Rectal smooth muscle tissue (tissue), 1 donor: ENCODE results near the gene KLHDC7B.

ENCODE experiments used
- H3K27ac ChIP-seq: one replicate; pipeline ENCODE4 v1.7.0; 2013; ENCODE audit warnings: low read depth, low read length, inconsistent platforms
- H3K27me3 ChIP-seq: one replicate; pipeline ENCODE4 v1.7.0; 2013; ENCODE audit warnings: low read length; ENCODE audit not compliant: control insufficient read depth, insufficient read depth
- H3K36me3 ChIP-seq: one replicate; pipeline ENCODE4 v1.7.0; 2013; ENCODE audit warnings: low read length; ENCODE audit not compliant: control insufficient read depth, insufficient read depth
- H3K4me1 ChIP-seq: one replicate; pipeline ENCODE4 v1.7.0; 2013; ENCODE audit warnings: low read length; ENCODE audit not compliant: control insufficient read depth, insufficient read depth
- H3K4me3 ChIP-seq: one replicate; pipeline ENCODE4 v1.7.0; 2013; ENCODE audit warnings: low read length
- H3K9ac ChIP-seq: one replicate; pipeline ENCODE4 v1.7.0; 2013; ENCODE audit warnings: low read length

The KLHDC7B gene

GRCh38 chr22:50548040-50548920 lies 2.6 kb downstream of the KLHDC7B start:
- peak overlapping the region; percentile 44 for H3K4me3 ChIP-seq
- no peaks in the 10 kb centered on the region for H3K36me3 ChIP-seq
- H3K27me3 ChIP-seq, result peaks cover 19% of the 10 kb centered on the region
- H3K27ac ChIP-seq, result no peak overlapping the region
- no peaks in the 10 kb centered on the region for H3K4me1 ChIP-seq
- no peak overlapping the region for H3K9ac ChIP-seq

- H3K4me3 ChIP-seq, result peak overlapping the region; percentile 44
Measured at GRCh38 chr22:50548921-50549790, 3.5 kb downstream of the KLHDC7B start.

GRCh38 chr22:50550395-50550794 lies 4.7 kb downstream of the KLHDC7B start:
- H3K4me1 ChIP-seq, result no peaks in the 10 kb centered on the region
- H3K9ac ChIP-seq, result no peak overlapping the region
- peaks cover 19% of the 10 kb centered on the region for H3K27me3 ChIP-seq
- H3K36me3 ChIP-seq, result no peaks in the 10 kb centered on the region
- H3K4me3 ChIP-seq, result no peak overlapping the region
- no peak overlapping the region for H3K27ac ChIP-seq

More at GRCh38 chr22:50548921-50549790, 3.5 kb downstream of the KLHDC7B start:
- peaks cover 19% of the 10 kb centered on the region for H3K27me3 ChIP-seq
- H3K27ac ChIP-seq, result no peak overlapping the region
- H3K9ac ChIP-seq, result no peak overlapping the region
- no peaks in the 10 kb centered on the region for H3K4me1 ChIP-seq
- no peaks in the 10 kb centered on the region for H3K36me3 ChIP-seq

- Histone ChIP-seq H3K27me3 (peaks cover 12% of the 10 kb centered on the region), H3K27ac (no peak overlapping the region), H3K36me3 (no peaks in the 10 kb centered on the region), H3K9ac (no peak overlapping the region), H3K4me3 (no peak overlapping the region), H3K4me1 (no peaks in the 10 kb centered on the region)
Measured at GRCh38 chr22:50551160-50551752, 5.6 kb downstream of the KLHDC7B start.

- Histone ChIP-seq H3K4me1 (no peaks in the 10 kb centered on the region), H3K36me3 (no peaks in the 10 kb centered on the region), H3K27me3 (peaks cover 9% of the 10 kb centered on the region), H3K9ac (no peak overlapping the region), H3K4me3 (no peak overlapping the region), H3K27ac (no peak overlapping the region)
Measured at GRCh38 chr22:50553310-50553709, 7.6 kb downstream of the KLHDC7B start.

GRCh38 chr22:50556703-50557102 lies 11.0 kb downstream of the KLHDC7B start:
- Histone ChIP-seq H3K4me1 (no peaks in the 10 kb centered on the region), H3K4me3 (no peak overlapping the region), H3K27ac (no peak overlapping the region), H3K9ac (no peak overlapping the region), H3K36me3 (no peaks in the 10 kb centered on the region), H3K27me3 (no peaks in the 10 kb centered on the region)

GRCh38 chr22:50560034-50560433 lies 14.3 kb downstream of the KLHDC7B start:
- no peaks in the 10 kb centered on the region for H3K27me3 ChIP-seq
- H3K4me1 ChIP-seq, result no peaks in the 10 kb centered on the region
- no peak overlapping the region for H3K27ac ChIP-seq
- no peak overlapping the region for H3K9ac ChIP-seq
- H3K4me3 ChIP-seq, result no peak overlapping the region
- no peaks in the 10 kb centered on the region for H3K36me3 ChIP-seq

GRCh38 chr22:50561401-50562358 lies 16.0 kb downstream of the KLHDC7B start:
- Histone ChIP-seq H3K27ac (no peak overlapping the region), H3K4me3 (no peak overlapping the region), H3K4me1 (no peaks in the 10 kb centered on the region), H3K9ac (no peak overlapping the region), H3K36me3 (no peaks in the 10 kb centered on the region), H3K27me3 (no peaks in the 10 kb centered on the region)

- Histone ChIP-seq H3K27me3 (no peaks in the 10 kb centered on the region), H3K27ac (no peak within 1 kb of the TSS), H3K4me3 (peak within 1 kb of the TSS; percentile 70)
Measured at GRCh38 chr22:50562523-50563412, 17.1 kb downstream of the KLHDC7B start, which contains the start of gene SYCE3. Gene SYCE3 (minus strand): TSS chr22:50562919. CDS start chr22:50556405, 6,514 bp downstream.

GRCh38 chr22:50563413-50564160 lies 17.9 kb downstream of the KLHDC7B start:
- Histone ChIP-seq H3K9ac (peak overlapping the region; percentile 60), H3K4me1 (no peaks in the 10 kb centered on the region), H3K27ac (no peak overlapping the region), H3K36me3 (no peaks in the 10 kb centered on the region), H3K27me3 (no peaks in the 10 kb centered on the region), H3K4me3 (peak overlapping the region; percentile 70)

More at GRCh38 chr22:50562523-50563412, 17.1 kb downstream of the KLHDC7B start, which contains the start of gene SYCE3:
- Histone ChIP-seq H3K36me3 (no peaks in the 10 kb centered on the region), H3K9ac (peak within 1 kb of the TSS; percentile 60), H3K4me1 (no peaks in the 10 kb centered on the region)
